Activated naive CD8-positive, alpha-beta T cell treated with anti-CD3 and anti-CD28 coated beads for 36 hours (primary cell): ENCODE results near the gene OPRD1. TPM values are rescaled to one million over a fixed set of nuclear protein-coding genes. Genes with fewer than 3 reads are reported as not detected.
A peak's percentile ranks its signal among the peaks of the same experiment; 100 is the strongest.

Experiments
- DNase-seq: peaks from one replicate; pipeline ENCODE4 v3.0.0; 2021
- H3K27ac Mint-ChIP-seq: one replicate; pipeline ENCODE4 v1.8.0; 2022; ENCODE audit warnings: mild to moderate bottlenecking, moderate library complexity, mixed read lengths
- H3K27me3 Mint-ChIP-seq: one replicate; pipeline ENCODE4 v1.8.0; 2022; ENCODE audit warnings: mild to moderate bottlenecking, mixed read lengths
- H3K36me3 Mint-ChIP-seq: one replicate; pipeline ENCODE4 v1.8.0; 2021; ENCODE audit warnings: mild to moderate bottlenecking, mixed read lengths
- H3K4me1 Mint-ChIP-seq: one replicate; pipeline ENCODE4 v1.8.0; 2021; ENCODE audit warnings: mixed read lengths
- H3K4me3 Mint-ChIP-seq: one replicate; pipeline ENCODE4 v1.8.0; 2022; ENCODE audit warnings: mild to moderate bottlenecking, moderate library complexity, mixed read lengths
- H3K9me3 Mint-ChIP-seq: one replicate; pipeline ENCODE4 v1.8.0; 2022; ENCODE audit warnings: mixed read lengths
- total RNA-seq, 2 experiments: library from RNA; stranded (reverse); gene quantifications; one replicate each; pipeline ENCODE4 v1.2.3, GENCODE V29; 2021

The OPRD1 gene
- total RNA-seq, 2 experiments from 2014 or later, result 0.02 TPM; not detected in 1

GRCh38 chr1:28915031-28915895 is 103.3 kb downstream of the OPRD1 start:
- H3K27me3 Mint-ChIP-seq, result no peaks in the 10 kb centered on the region
- peak overlapping the region; percentile 96 for H3K4me3 Mint-ChIP-seq
- H3K4me1 Mint-ChIP-seq, result peaks cover 52% of the 10 kb centered on the region
- H3K27ac Mint-ChIP-seq, result peak overlapping the region; percentile 96
- H3K9me3 Mint-ChIP-seq, result no peaks in the 10 kb centered on the region
- peak; percentile 64 for DNase-seq
- H3K36me3 Mint-ChIP-seq, result peaks cover 6% of the 10 kb centered on the region

GRCh38 chr1:28917757-28918118 is 105.8 kb downstream of the OPRD1 start:
- Mint-ChIP-seq H3K4me1 (peaks cover 62% of the 10 kb centered on the region), H3K36me3 (peaks cover 6% of the 10 kb centered on the region), H3K9me3 (no peaks in the 10 kb centered on the region), H3K27ac (peak overlapping the region; percentile 72), H3K27me3 (no peaks in the 10 kb centered on the region), H3K4me3 (no peak overlapping the region)
- peak; percentile 36 for DNase-seq

Other genes with a start within 250 kb of the OPRD1 start
- gene RAB42, start 219.9 kb upstream of the OPRD1 start, total RNA-seq, result not detected
- 10 to 100 TPM; 26.5 to 28.0 TPM for gene TAF12, start 169.1 kb upstream of the OPRD1 start, total RNA-seq
- gene RNU11, start 163.6 kb upstream of the OPRD1 start, total RNA-seq, result not detected
- 10 to 100 TPM; 25.3 to 26.6 TPM for gene GMEB1, start 143.4 kb upstream of the OPRD1 start, total RNA-seq
- gene YTHDF2, start 75.2 kb upstream of the OPRD1 start, total RNA-seq, result 100 to 1,000 TPM; 104 to 107 TPM
- 10 to 100 TPM; 77.1 to 86.7 TPM for gene EPB41, start 102.4 kb downstream of the OPRD1 start, total RNA-seq